Measurements from ENCODE around the gene UTP25.
"Not testable (repeated sequence)": the region's sequence is repeated elsewhere in the genome, so short reads cannot be mapped to it uniquely, and the experiment has no call there.

- TF ChIP-seq EZH2 (IDR thresholded peaks at IDR 0.05; ENCODE audit: insufficient read depth, poor library complexity, severe bottlenecking); EZH2phosphoT487 (IDR thresholded peaks at IDR 0.05; ENCODE audit: insufficient read depth, low read depth): not testable (repeated sequence)
These were observed 71.1 kb downstream of the UTP25 start for GRCh38 chr1:209898851-209899250.
